ENCODE measurements around the gene CELF2.

DNA sequence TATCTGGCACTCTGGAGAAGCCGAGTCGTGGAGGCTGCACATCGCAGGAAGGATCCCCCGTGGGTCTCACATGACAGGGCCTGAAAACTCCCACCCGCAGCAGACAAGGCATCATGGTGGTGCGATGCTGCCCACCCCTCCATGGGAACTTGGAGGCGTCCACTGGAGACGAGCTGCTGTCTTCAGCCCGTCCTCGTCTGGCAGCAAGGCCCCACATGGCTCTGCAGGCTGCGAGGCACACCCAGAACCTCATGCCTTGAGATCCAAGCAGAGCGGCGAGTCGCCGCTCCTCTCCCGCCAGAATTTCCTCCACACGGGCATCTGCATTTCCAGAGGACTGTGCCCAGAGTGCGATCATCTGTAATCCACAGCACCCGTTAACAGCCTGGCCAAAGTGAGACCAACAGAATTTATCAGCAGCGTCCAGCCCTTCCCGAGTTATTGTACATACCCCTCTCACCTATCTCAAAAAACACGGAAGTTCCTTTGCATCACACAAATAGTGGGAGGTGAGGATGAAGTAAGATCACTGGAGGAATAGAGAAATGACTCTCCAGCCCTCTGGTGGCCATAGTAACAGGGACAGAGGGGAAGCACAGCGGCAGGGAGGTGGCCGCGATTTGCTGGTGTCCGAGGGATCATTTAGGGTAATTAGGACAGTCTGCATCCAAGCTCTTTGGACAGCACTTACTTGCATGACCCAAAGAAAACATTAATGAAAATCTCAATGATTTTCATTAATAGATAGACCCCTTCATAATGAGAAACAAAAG lies 301.3 kb downstream of the CELF2 start:
- no peak for TF ChIP-seq CTCF (IDR thresholded peaks at IDR 0.05)
- no peak for TF ChIP-seq POLR2A (IDR thresholded peaks at IDR 0.05)
